Measurements from ENCODE around the gene MPPE1. TPM values are rescaled to one million over a fixed set of nuclear protein-coding genes. Genes with fewer than 3 reads are reported as not detected.

The MPPE1 gene
- total and polyA plus RNA-seq, 2 donors from 2014 or later, result 48.1 to 71.8 TPM

DNA sequence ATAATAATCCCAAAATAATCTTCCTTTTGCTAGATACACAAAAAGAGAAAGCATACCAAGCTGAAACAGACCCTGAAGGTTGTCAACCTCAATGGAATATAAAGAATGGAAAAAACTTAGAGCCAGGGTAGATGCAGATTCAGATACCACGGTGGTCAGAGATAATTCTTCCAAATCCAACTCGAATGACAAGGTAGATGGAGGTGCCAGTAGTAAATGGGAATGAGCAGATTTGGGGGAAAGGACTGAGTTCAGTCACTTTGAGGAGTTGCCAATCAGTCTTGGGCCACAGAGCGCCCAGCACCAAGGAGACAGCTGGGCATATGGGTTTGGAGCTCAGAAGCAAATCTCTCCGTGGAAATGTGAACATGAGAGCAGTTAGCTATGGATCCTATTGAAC, 60.3 kb downstream of the MPPE1 start:
- Histone ChIP-seq H3K27ac (ENCODE audit: low read depth in 2 of 2, low read length in 2 of 2) (no peak overlapping the region), H3K36me3 (ENCODE audit: control insufficient read depth in 2 of 3, insufficient read depth in 3 of 3, low read length in 3 of 3) (no peaks in the 10 kb centered on the region), H3K9me3 (ENCODE audit: control insufficient read depth in 2 of 3, insufficient read depth in 1 of 3, low read length in 3 of 3) (no peaks in the 10 kb centered on the region), H3K4me3 (ENCODE audit: low read length in 3 of 3) (no peak overlapping the region), H3K27me3 (ENCODE audit: control insufficient read depth, insufficient read depth, low read length) (no peaks in the 10 kb centered on the region), H3K9ac (ENCODE audit: low read length in 3 of 3) (no peak overlapping the region), H3K4me1 (ENCODE audit: control insufficient read depth in 2 of 3, insufficient read depth in 2 of 3, low read depth in 1 of 3, low read length in 3 of 3) (peaks cover 2 to 5% (median 4%) of the 10 kb centered on the region in 3 donors)
- FAIRE-seq (no peak), DNase-seq (no peak)
- intact Hi-C loops (cut with DNase I), result no loop called here
- TF ChIP-seq, protein P1, sequence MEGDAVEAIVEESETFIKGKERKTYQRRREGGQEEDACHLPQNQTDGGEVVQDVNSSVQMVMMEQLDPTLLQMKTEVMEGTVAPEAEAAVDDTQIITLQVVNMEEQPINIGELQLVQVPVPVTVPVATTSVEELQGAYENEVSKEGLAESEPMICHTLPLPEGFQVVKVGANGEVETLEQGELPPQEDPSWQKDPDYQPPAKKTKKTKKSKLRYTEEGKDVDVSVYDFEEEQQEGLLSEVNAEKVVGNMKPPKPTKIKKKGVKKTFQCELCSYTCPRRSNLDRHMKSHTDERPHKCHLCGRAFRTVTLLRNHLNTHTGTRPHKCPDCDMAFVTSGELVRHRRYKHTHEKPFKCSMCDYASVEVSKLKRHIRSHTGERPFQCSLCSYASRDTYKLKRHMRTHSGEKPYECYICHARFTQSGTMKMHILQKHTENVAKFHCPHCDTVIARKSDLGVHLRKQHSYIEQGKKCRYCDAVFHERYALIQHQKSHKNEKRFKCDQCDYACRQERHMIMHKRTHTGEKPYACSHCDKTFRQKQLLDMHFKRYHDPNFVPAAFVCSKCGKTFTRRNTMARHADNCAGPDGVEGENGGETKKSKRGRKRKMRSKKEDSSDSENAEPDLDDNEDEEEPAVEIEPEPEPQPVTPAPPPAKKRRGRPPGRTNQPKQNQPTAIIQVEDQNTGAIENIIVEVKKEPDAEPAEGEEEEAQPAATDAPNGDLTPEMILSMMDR (IDR thresholded peaks at IDR 0.05; ENCODE audit: borderline replicate concordance, extremely low read depth, insufficient read depth), result no peak

DNA sequence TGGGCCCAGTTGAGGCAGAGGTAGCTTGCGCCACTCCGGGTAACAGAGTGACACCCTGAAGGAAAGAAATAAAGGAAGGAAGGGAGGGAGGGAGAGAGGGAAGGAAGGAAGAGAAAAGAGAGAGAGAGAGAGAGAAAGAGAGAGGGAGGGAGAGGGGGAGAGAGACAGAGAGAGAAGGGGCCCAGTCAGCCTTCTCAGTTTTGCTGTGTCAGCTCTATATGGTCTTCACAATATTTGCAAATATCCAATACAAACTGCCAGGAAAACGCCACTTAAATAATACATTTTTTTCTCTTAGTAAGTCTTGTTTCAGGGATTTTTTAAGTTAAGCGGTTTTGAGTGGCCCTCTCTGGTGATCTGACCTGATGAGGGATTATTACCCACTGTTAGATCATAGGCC, 62.5 kb downstream of the MPPE1 start:
- TF ChIP-seq, protein P1 (IDR thresholded peaks at IDR 0.05; ENCODE audit: borderline replicate concordance, extremely low read depth, insufficient read depth), result no peak
- no peak overlapping the region for H3K4me3 ChIP-seq (ENCODE audit: low read length in 3 of 3)
- H3K4me1 ChIP-seq (ENCODE audit: control insufficient read depth in 2 of 3, insufficient read depth in 2 of 3, low read depth in 1 of 3, low read length in 3 of 3), result peaks cover 0 to 5% (median 4%) of the 10 kb centered on the region in 3 donors
- H3K27me3 ChIP-seq (ENCODE audit: control insufficient read depth, insufficient read depth, low read length), result no peaks in the 10 kb centered on the region
- no peak overlapping the region for H3K9ac ChIP-seq (ENCODE audit: low read length in 3 of 3)
- intact Hi-C loops (cut with DNase I), result no loop called here
- H3K9me3 ChIP-seq (ENCODE audit: control insufficient read depth in 2 of 3, insufficient read depth in 1 of 3, low read length in 3 of 3), result no peaks in the 10 kb centered on the region
- no peak for DNase-seq
- no peak overlapping the region for H3K27ac ChIP-seq (ENCODE audit: low read depth in 2 of 2, low read length in 2 of 2)
- no peaks in the 10 kb centered on the region for H3K36me3 ChIP-seq (ENCODE audit: control insufficient read depth in 2 of 3, insufficient read depth in 3 of 3, low read length in 3 of 3)
- no peak for FAIRE-seq

DNA sequence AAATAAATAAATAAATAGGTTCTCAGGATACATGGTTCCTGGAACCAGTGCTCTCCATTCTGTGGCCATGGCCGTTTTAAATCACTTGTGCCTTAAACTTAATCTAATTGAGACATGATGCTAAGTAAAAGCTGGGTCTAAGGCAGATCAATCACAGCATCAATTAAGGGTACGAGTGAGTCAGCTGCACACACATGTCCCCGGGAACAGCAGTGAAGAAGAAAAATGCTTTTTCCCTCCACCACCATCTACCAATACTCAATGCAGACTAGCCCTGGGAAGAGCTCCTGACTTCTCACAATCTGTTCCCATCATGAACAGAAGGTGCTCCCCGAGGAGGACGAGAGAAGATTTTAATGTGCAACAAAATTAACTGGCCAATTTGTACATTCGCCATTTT, 63.7 kb downstream of the MPPE1 start:
- intact Hi-C loops (cut with DNase I), result no loop called here
- H3K4me3 ChIP-seq (ENCODE audit: low read length in 3 of 3), result no peak overlapping the region
- H3K27me3 ChIP-seq (ENCODE audit: control insufficient read depth, insufficient read depth, low read length), result no peaks in the 10 kb centered on the region
- no peak for DNase-seq
- H3K9ac ChIP-seq (ENCODE audit: low read length in 3 of 3), result no peak overlapping the region
- H3K9me3 ChIP-seq (ENCODE audit: control insufficient read depth in 2 of 3, insufficient read depth in 1 of 3, low read length in 3 of 3), result no peaks in the 10 kb centered on the region
- TF ChIP-seq, protein P1 (IDR thresholded peaks at IDR 0.05; ENCODE audit: borderline replicate concordance, extremely low read depth, insufficient read depth), result no peak
- no peak for FAIRE-seq
- H3K27ac ChIP-seq (ENCODE audit: low read depth in 2 of 2, low read length in 2 of 2), result no peak overlapping the region
- H3K4me1 ChIP-seq (ENCODE audit: control insufficient read depth in 2 of 3, insufficient read depth in 2 of 3, low read depth in 1 of 3, low read length in 3 of 3), result no peaks in the 10 kb centered on the region
- H3K36me3 ChIP-seq (ENCODE audit: control insufficient read depth in 2 of 3, insufficient read depth in 3 of 3, low read length in 3 of 3), result no peaks in the 10 kb centered on the region

DNA sequence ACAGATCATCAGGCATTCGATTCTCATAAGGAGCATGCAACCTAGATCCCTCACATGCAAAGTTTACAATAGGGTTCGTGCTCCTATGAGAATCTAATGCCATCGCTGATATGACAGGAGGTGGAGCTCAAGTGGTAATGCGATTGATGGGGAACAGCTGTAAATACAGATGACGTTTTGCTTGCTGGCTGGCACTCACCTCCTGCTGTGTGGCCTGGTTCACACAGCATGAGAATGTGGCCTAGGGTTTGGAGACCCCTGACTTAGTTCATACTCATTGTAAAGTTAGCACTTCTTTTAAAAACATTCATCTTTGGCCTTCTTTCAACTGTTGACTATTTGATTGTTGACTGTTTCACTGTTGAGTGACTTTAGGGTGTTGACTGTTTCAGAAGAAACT, 65.6 kb downstream of the MPPE1 start:
- Histone ChIP-seq H3K4me1 (ENCODE audit: control insufficient read depth in 2 of 3, insufficient read depth in 2 of 3, low read depth in 1 of 3, low read length in 3 of 3) (no peaks in the 10 kb centered on the region), H3K27me3 (ENCODE audit: control insufficient read depth, insufficient read depth, low read length) (no peaks in the 10 kb centered on the region), H3K4me3 (ENCODE audit: low read length in 3 of 3) (no peak overlapping the region), H3K9me3 (ENCODE audit: control insufficient read depth in 2 of 3, insufficient read depth in 1 of 3, low read length in 3 of 3) (no peaks in the 10 kb centered on the region), H3K9ac (ENCODE audit: low read length in 3 of 3) (no peak overlapping the region), H3K27ac (ENCODE audit: low read depth in 2 of 2, low read length in 2 of 2) (no peak overlapping the region), H3K36me3 (ENCODE audit: control insufficient read depth in 2 of 3, insufficient read depth in 3 of 3, low read length in 3 of 3) (no peaks in the 10 kb centered on the region)
- intact Hi-C loops (cut with DNase I), result no loop called here
- no peak for DNase-seq
- no peak for FAIRE-seq
- TF ChIP-seq, protein P1 (IDR thresholded peaks at IDR 0.05; ENCODE audit: borderline replicate concordance, extremely low read depth, insufficient read depth), result no peak
